C4-2B (cell line): ENCODE data around the gene NDUFV2.

Experiments
- ZFX ChIP-seq: fragments of 450-650 bp; IDR thresholded peaks from 2 replicates; pipeline ENCODE4 v1.6.1; 2017
- TF ChIP-seq, protein P1 (sequence below): fragments of 450-650 bp; conservative IDR thresholded peaks from 2 replicates; pipeline ENCODE4 v1.5.1; 2017; ENCODE audit warnings: mild to moderate bottlenecking

DNA sequence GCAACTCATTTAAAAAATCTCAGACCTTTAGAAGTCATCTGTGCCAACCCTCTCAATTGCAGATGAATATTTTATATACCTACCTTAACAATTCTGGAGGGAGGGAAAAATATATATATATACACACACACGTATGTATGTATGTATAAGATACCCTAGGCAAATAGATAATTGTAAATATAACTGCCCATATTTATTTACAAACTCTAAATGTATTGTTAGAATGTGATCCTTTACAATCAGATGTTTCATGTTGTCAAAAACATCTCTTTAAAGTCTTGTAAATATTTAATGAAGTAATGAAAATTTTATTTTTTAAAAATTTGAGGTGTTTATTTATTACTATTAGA lies 45.7 kb downstream of the NDUFV2 start:
- TF ChIP-seq, protein P1, sequence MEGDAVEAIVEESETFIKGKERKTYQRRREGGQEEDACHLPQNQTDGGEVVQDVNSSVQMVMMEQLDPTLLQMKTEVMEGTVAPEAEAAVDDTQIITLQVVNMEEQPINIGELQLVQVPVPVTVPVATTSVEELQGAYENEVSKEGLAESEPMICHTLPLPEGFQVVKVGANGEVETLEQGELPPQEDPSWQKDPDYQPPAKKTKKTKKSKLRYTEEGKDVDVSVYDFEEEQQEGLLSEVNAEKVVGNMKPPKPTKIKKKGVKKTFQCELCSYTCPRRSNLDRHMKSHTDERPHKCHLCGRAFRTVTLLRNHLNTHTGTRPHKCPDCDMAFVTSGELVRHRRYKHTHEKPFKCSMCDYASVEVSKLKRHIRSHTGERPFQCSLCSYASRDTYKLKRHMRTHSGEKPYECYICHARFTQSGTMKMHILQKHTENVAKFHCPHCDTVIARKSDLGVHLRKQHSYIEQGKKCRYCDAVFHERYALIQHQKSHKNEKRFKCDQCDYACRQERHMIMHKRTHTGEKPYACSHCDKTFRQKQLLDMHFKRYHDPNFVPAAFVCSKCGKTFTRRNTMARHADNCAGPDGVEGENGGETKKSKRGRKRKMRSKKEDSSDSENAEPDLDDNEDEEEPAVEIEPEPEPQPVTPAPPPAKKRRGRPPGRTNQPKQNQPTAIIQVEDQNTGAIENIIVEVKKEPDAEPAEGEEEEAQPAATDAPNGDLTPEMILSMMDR, result peak; percentile 64
- no peak for TF ChIP-seq ZFX
